Rectal smooth muscle tissue (tissue), 1 donor: ENCODE results near the gene ANO2.

Source experiments
- H3K27ac ChIP-seq: one replicate; pipeline ENCODE4 v1.7.0; 2013; ENCODE audit warnings: low read depth, low read length, inconsistent platforms
- H3K27me3 ChIP-seq: one replicate; pipeline ENCODE4 v1.7.0; 2013; ENCODE audit warnings: low read length; ENCODE audit not compliant: control insufficient read depth, insufficient read depth
- H3K36me3 ChIP-seq: one replicate; pipeline ENCODE4 v1.7.0; 2013; ENCODE audit warnings: low read length; ENCODE audit not compliant: control insufficient read depth, insufficient read depth
- H3K4me1 ChIP-seq: one replicate; pipeline ENCODE4 v1.7.0; 2013; ENCODE audit warnings: low read length; ENCODE audit not compliant: control insufficient read depth, insufficient read depth
- H3K4me3 ChIP-seq: one replicate; pipeline ENCODE4 v1.7.0; 2013; ENCODE audit warnings: low read length
- H3K9ac ChIP-seq: one replicate; pipeline ENCODE4 v1.7.0; 2013; ENCODE audit warnings: low read length

Gene ANO2

DNA sequence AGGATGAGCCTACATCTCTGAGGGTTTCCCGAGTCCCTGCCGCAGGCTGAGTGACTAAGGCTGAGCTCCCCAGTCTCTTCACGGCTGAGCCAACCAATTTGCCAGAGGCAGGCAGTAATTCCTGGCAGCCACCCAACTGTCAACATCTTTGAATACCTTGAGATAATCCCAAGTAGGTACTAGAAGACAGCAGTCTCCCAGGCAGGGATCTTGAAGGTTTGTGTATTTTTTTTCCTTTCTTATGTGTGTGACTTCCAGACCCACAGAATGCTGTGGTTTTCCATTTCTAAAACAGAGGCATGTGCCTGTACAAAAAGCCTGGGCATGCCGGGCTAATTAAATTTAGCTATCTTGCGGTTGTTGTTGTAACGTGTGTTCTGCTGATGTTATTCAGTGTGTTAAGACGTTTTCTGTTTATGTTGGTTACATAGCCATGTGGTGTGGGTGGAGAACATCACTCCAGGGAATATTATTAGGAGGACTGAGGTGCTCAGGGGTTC, 155.5 kb downstream of the ANO2 start:
- no peaks in the 10 kb centered on the region for H3K27me3 ChIP-seq
- no peak overlapping the region for H3K4me3 ChIP-seq
- H3K27ac ChIP-seq: no peak overlapping the region
- H3K9ac ChIP-seq: no peak overlapping the region
- H3K36me3 ChIP-seq: no peaks in the 10 kb centered on the region
- no peaks in the 10 kb centered on the region for H3K4me1 ChIP-seq

DNA sequence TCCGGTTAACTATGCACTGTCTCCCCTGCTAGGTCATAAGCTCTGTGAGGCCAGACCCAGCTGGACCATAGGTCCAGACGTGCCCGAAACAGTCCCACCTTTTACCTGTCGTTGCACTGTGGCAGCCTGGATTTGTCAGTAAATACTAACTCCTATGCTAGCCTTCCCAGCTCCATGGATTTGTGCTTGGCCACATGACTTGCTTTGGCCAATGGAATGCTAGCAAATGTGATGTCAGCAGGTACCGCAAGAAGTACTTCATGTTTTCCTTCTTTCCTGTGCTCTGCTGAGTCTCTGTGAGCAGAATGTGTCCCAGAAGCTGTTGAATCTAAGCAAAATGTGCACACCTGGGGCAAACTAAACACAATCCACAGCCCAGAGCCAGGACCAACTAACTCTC, 157.2 kb downstream of the ANO2 start:
- Histone ChIP-seq H3K4me3 (no peak overlapping the region), H3K36me3 (no peaks in the 10 kb centered on the region), H3K9ac (no peak overlapping the region), H3K27ac (no peak overlapping the region), H3K4me1 (no peaks in the 10 kb centered on the region), H3K27me3 (peaks cover 4% of the 10 kb centered on the region)

- no peaks in the 10 kb centered on the region for H3K36me3 ChIP-seq
- no peak overlapping the region for H3K27ac ChIP-seq
- no peaks in the 10 kb centered on the region for H3K4me1 ChIP-seq
- peaks cover 4% of the 10 kb centered on the region for H3K27me3 ChIP-seq
- H3K4me3 ChIP-seq: no peak overlapping the region
- H3K9ac ChIP-seq: no peak overlapping the region
Observed at GRCh38 chr12:5785601-5786000, 159.5 kb downstream of the ANO2 start.

GRCh38 chr12:5784462-5785130, 160.5 kb downstream of the ANO2 start:
- H3K4me3 ChIP-seq: no peak overlapping the region
- H3K36me3 ChIP-seq: no peaks in the 10 kb centered on the region
- no peak overlapping the region for H3K27ac ChIP-seq
- H3K4me1 ChIP-seq: no peaks in the 10 kb centered on the region
- H3K27me3 ChIP-seq: peaks cover 4% of the 10 kb centered on the region
- H3K9ac ChIP-seq: no peak overlapping the region

GRCh38 chr12:5783289-5783920, 161.7 kb downstream of the ANO2 start:
- no peak overlapping the region for H3K4me3 ChIP-seq
- H3K9ac ChIP-seq: no peak overlapping the region
- H3K27ac ChIP-seq: no peak overlapping the region
- H3K36me3 ChIP-seq: no peaks in the 10 kb centered on the region
- H3K27me3 ChIP-seq: peaks cover 4% of the 10 kb centered on the region
- no peaks in the 10 kb centered on the region for H3K4me1 ChIP-seq

DNA sequence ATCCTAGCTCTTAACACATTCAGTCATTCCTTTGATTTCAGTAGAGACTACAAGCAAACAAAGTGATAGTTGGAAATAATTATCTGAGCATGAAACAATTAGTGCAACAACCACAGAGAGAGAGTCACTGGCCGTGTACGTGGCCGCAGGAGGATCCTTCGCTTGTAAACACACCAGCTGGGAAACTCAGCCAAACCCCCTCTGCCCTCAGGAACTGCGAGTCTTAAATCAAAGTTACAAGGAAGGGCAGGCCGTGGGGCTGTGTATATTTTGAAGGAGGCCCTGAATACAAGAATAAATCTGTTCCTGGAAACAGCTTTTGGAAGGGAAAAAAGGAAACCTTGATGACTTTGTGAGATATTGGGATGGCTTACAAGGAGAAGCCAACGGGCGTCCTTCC, 164.5 kb downstream of the ANO2 start:
- H3K9ac ChIP-seq: no peak overlapping the region
- H3K4me1 ChIP-seq: no peaks in the 10 kb centered on the region
- no peaks in the 10 kb centered on the region for H3K36me3 ChIP-seq
- peaks cover 4% of the 10 kb centered on the region for H3K27me3 ChIP-seq
- H3K27ac ChIP-seq: no peak overlapping the region
- no peak overlapping the region for H3K4me3 ChIP-seq

GRCh38 chr12:5779401-5779800, 165.7 kb downstream of the ANO2 start:
- Histone ChIP-seq H3K36me3 (no peaks in the 10 kb centered on the region), H3K4me3 (no peak overlapping the region), H3K27me3 (peaks cover 3% of the 10 kb centered on the region), H3K27ac (no peak overlapping the region), H3K4me1 (no peaks in the 10 kb centered on the region), H3K9ac (no peak overlapping the region)

- Histone ChIP-seq H3K36me3 (no peaks in the 10 kb centered on the region), H3K4me1 (no peaks in the 10 kb centered on the region), H3K27me3 (no peaks in the 10 kb centered on the region), H3K9ac (no peak overlapping the region), H3K4me3 (no peak overlapping the region), H3K27ac (no peak overlapping the region)
Observed at GRCh38 chr12:5778821-5779220, 166.2 kb downstream of the ANO2 start.

DNA sequence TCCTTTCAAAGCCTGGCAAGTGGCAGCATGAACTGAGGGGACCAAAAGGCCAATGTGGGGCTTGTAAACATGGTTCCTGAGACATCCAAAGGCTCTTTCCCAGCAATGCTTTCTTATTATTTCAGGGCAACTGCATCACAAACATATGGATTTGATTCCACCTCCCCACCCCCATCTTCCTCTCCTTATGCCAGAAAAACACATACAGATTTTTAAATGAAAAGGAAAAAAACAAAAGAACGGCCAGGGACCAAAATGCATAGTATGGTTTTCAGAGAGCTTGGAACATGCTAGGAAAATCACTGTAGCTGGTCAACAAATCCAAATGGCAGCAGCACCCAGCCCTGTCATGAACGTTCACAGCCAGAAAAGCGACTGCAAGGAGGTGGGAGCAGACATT, 167.6 kb downstream of the ANO2 start:
- Histone ChIP-seq H3K36me3 (no peaks in the 10 kb centered on the region), H3K4me1 (no peaks in the 10 kb centered on the region), H3K9ac (no peak overlapping the region), H3K4me3 (no peak overlapping the region), H3K27me3 (no peaks in the 10 kb centered on the region), H3K27ac (no peak overlapping the region)

GRCh38 chr12:5776091-5776490, 169.0 kb downstream of the ANO2 start:
- H3K36me3 ChIP-seq: no peaks in the 10 kb centered on the region
- no peaks in the 10 kb centered on the region for H3K4me1 ChIP-seq
- no peak overlapping the region for H3K27ac ChIP-seq
- no peaks in the 10 kb centered on the region for H3K27me3 ChIP-seq
- no peak overlapping the region for H3K9ac ChIP-seq
- H3K4me3 ChIP-seq: no peak overlapping the region

GRCh38 chr12:5773550-5773949, 171.5 kb downstream of the ANO2 start:
- Histone ChIP-seq H3K4me1 (no peaks in the 10 kb centered on the region), H3K4me3 (no peak overlapping the region), H3K27me3 (no peaks in the 10 kb centered on the region), H3K27ac (no peak overlapping the region), H3K9ac (no peak overlapping the region), H3K36me3 (no peaks in the 10 kb centered on the region)

DNA sequence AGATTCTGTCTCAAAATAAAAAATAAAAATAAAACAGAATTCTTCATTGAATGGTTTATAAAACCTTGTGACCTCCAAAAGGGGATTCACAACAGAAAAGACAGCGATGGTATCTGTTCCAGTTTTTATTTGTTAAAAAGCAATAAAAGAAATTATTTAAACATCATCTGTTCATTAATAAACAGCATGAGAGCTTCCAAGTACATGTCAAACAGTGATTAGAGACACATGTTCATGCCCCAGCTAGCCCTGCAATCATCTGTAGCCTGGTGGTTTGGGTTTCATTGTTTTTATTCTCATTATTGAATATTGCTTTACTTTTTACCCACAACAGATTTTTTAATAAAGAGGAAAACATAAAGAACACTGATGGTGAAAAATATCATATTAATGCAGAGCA, 173.3 kb downstream of the ANO2 start:
- no peak overlapping the region for H3K9ac ChIP-seq
- H3K27me3 ChIP-seq: no peaks in the 10 kb centered on the region
- no peaks in the 10 kb centered on the region for H3K36me3 ChIP-seq
- H3K4me1 ChIP-seq: no peaks in the 10 kb centered on the region
- no peak overlapping the region for H3K27ac ChIP-seq
- H3K4me3 ChIP-seq: no peak overlapping the region

- Histone ChIP-seq H3K27ac (no peak overlapping the region), H3K4me1 (no peaks in the 10 kb centered on the region), H3K9ac (no peak overlapping the region), H3K27me3 (no peaks in the 10 kb centered on the region), H3K4me3 (no peak overlapping the region), H3K36me3 (no peaks in the 10 kb centered on the region)
Observed at GRCh38 chr12:5770727-5771126, 174.3 kb downstream of the ANO2 start.
